PC-3 (cell line): ENCODE measurements around the gene EDAR. TPM values are rescaled to one million over a fixed set of nuclear protein-coding genes. Genes with fewer than 3 reads are reported as not detected.

ENCODE experiments used
- ATAC-seq: fragments of 200-7000 bp; cut with Tn5 transposase; 2 replicates; pipeline ENCODE4 v1.9.1; 2020; ENCODE audit warnings: mild to moderate bottlenecking, moderate library complexity
- BruUV-seq: library from RNA; stranded (reverse); fragments of 400-500 nt; replicated peaks from 2 replicates; lab custom pipeline; 2021; lab: Mats Ljungman, UMichigan
- CTCF ChIA-PET: fragments of 300-600 bp; sonication (Branson Sonifier 250); formaldehyde crosslinking; loops from one replicate; lab custom pipeline; 2022; ENCODE audit warnings: antibody characterized with exemption; lab: Charles Lee
- POLR2A ChIA-PET: fragments of 300-600 bp; sonication (Branson Sonifier 250); formaldehyde crosslinking; loops from one replicate; lab custom pipeline; 2022; ENCODE audit warnings: antibody characterized with exemption; ENCODE audit not compliant: unreplicated experiment; lab: Charles Lee
- DNase-seq: peaks from one replicate; pipeline ENCODE4 v3.0.0-alpha.2; 2015
- H2AFZ ChIP-seq: fragments of 300-600 bp; sonication (generic); 2 replicates; pipeline ENCODE4 v1.6.0; 2016; ENCODE audit warnings: antibody characterized with exemption, low read length
- H3F3A ChIP-seq: fragments of 300-600 bp; sonication (generic); one replicate; pipeline ENCODE4 v1.6.0; 2017; ENCODE audit warnings: antibody characterized with exemption, low read length, control low read depth, mild to moderate bottlenecking; ENCODE audit not compliant: unreplicated experiment
- H3K27ac ChIP-seq: fragments of 300-600 bp; sonication (generic); 2 replicates; pipeline ENCODE4 v1.5.1; 2016; ENCODE audit warnings: mild to moderate bottlenecking, low read length
- H3K27me3 ChIP-seq: fragments of 300-600 bp; sonication (generic); 2 replicates; pipeline ENCODE4 v1.6.1; 2016; ENCODE audit warnings: low read length, mixed read lengths
- H3K36me3 ChIP-seq: fragments of 300-600 bp; sonication (generic); 2 replicates; pipeline ENCODE4 v1.6.1; 2016; ENCODE audit warnings: low read depth, mixed run types, low read length, mixed read lengths
- H3K4me1 ChIP-seq: fragments of 300-600 bp; sonication (generic); 2 replicates; pipeline ENCODE4 v1.5.1; 2016; ENCODE audit warnings: low read length; ENCODE audit not compliant: insufficient read depth
- H3K4me2 ChIP-seq: fragments of 300-600 bp; sonication (generic); 2 replicates; pipeline ENCODE4 v1.6.0; 2016; ENCODE audit warnings: low read length
- H3K4me3 ChIP-seq: fragments of 300-600 bp; sonication (generic); 2 replicates; pipeline ENCODE4 v1.5.1; 2016; ENCODE audit warnings: mild to moderate bottlenecking, low read length, mixed read lengths
- H3K79me2 ChIP-seq: fragments of 300-600 bp; sonication (generic); 2 replicates; pipeline ENCODE4 v1.6.1; 2017; ENCODE audit warnings: low read length, mixed read lengths
- H3K9ac ChIP-seq: fragments of 300-600 bp; sonication (generic); 2 replicates; pipeline ENCODE4 v1.6.0; 2016; ENCODE audit warnings: mild to moderate bottlenecking, low read length
- H3K9me2 ChIP-seq: fragments of 300-600 bp; sonication (generic); replicated peaks from 2 replicates; pipeline ENCODE4 v1.6.1; 2016; ENCODE audit warnings: mixed run types, low read length, mixed read lengths
- H3K9me3 ChIP-seq: fragments of 300-600 bp; sonication (generic); 2 replicates; pipeline ENCODE4 v1.6.1; 2016; ENCODE audit warnings: low read length, mixed read lengths
- H4K20me1 ChIP-seq: fragments of 300-600 bp; sonication (generic); 2 replicates; pipeline ENCODE4 v1.6.1; 2016; ENCODE audit warnings: low read length, mixed read lengths
- CTCF ChIP-seq: fragments of 300-600 bp; sonication (generic); conservative IDR thresholded peaks from 2 replicates; pipeline ENCODE4 v1.5.1; 2017; ENCODE audit warnings: antibody characterized with exemption, low read depth, mild to moderate bottlenecking, low read length
- EZH2 ChIP-seq: fragments of 300-600 bp; sonication (generic); IDR thresholded peaks from one replicate; pipeline ENCODE4 v1.6.1; 2017; ENCODE audit warnings: antibody characterized with exemption, mild to moderate bottlenecking, low read length; ENCODE audit not compliant: unreplicated experiment
- EZH2phosphoT487 ChIP-seq: fragments of 300-600 bp; sonication (generic); IDR thresholded peaks from 2 replicates; pipeline ENCODE4 v1.6.1; 2018; ENCODE audit warnings: mild to moderate bottlenecking, antibody characterized with exemption, low read length, borderline replicate concordance
- intact Hi-C: fragments of 100-400 bp; cut with micrococcal nuclease; formaldehyde crosslinking; loops from 2 replicates; pipeline ENCODE4 v1.9.0; 2023
- total RNA-seq: library from RNA; depleted of rRNA; stranded (reverse); fragments of >200 nt; gene quantifications from 2 replicates; pipeline ENCODE4 v1.2.3, GENCODE V29; 2014

EDAR gene
- total RNA-seq, 1 experiment from 2014 or later = 0.04 TPM

GRCh38 chr2:109032229-109032820 lies 43.3 kb upstream of the EDAR start:
- no peaks in the 10 kb centered on the region for H3K9me2 ChIP-seq
- no peaks in the 10 kb centered on the region for H3K27me3 ChIP-seq
- no peak overlapping the region for H3K9ac ChIP-seq
- no peaks in the 10 kb centered on the region for H3K4me1 ChIP-seq
- H3K36me3 ChIP-seq = no peaks in the 10 kb centered on the region
- peak overlapping the region; percentile 86 for H3K4me2 ChIP-seq
- peak overlapping the region; percentile 74 for H2AFZ ChIP-seq
- peak overlapping the region; percentile 59 for H3K4me3 ChIP-seq
- BruUV-seq = no TSS peak
- DNase-seq (no peak), ATAC-seq (no peak)
- no peaks in the 10 kb centered on the region for H3K9me3 ChIP-seq
- H3K79me2 ChIP-seq = no peaks in the 10 kb centered on the region
- H3K27ac ChIP-seq = no peak overlapping the region
- TF ChIP-seq CTCF = no peak
- TF ChIP-seq EZH2 = no peak
- TF ChIP-seq EZH2phosphoT487 = no peak
- CTCF ChIA-PET = no interaction called here
- no peaks in the 10 kb centered on the region for H3F3A ChIP-seq
- intact Hi-C loops = no loop called here
- no peaks in the 10 kb centered on the region for H4K20me1 ChIP-seq
- POLR2A ChIA-PET = no interaction called here

GRCh38 chr2:109031476-109032228 lies 42.6 kb upstream of the EDAR start:
- Histone ChIP-seq H3K79me2 (no peaks in the 10 kb centered on the region), H3F3A (no peaks in the 10 kb centered on the region), H3K27me3 (no peaks in the 10 kb centered on the region)

More at GRCh38 chr2:109031476-109032228, 42.6 kb upstream of the EDAR start:
- DNase-seq (peak; percentile 20), ATAC-seq (peak; percentile 82)
- Histone ChIP-seq H3K36me3 (no peaks in the 10 kb centered on the region), H2AFZ (peak overlapping the region; percentile 74), H3K4me2 (peak overlapping the region; percentile 86), H3K4me1 (no peaks in the 10 kb centered on the region), H4K20me1 (no peaks in the 10 kb centered on the region), H3K4me3 (peak overlapping the region; percentile 59), H3K27ac (no peak overlapping the region), H3K9me2 (no peaks in the 10 kb centered on the region), H3K9me3 (no peaks in the 10 kb centered on the region), H3K9ac (no peak overlapping the region)
- POLR2A ChIA-PET = no interaction called here
- CTCF ChIA-PET = no interaction called here
- intact Hi-C loops = no loop called here
- no peak for TF ChIP-seq CTCF
- no peak for TF ChIP-seq EZH2
- no TSS peak for BruUV-seq
